Spleen (tissue), 11 donors: ENCODE measurements around the gene HES4. TPM values are rescaled to one million over a fixed set of nuclear protein-coding genes. Genes with fewer than 3 reads are reported as not detected.
A peak's percentile ranks its signal among the peaks of the same experiment; 100 is the strongest.

Experiments
- DNase-seq: peaks from one replicate; pipeline ENCODE4 v3.0.0-alpha.2; 2020
- H3K27ac ChIP-seq, 8 donors: fragments of 200-600 bp; sonication (generic) in 7 of 8; 1 replicate in 4 of 8; 2 replicates in 4 of 8; pipeline versions ENCODE4 v1.5.0 to v1.8.0; 2016 to 2021; ENCODE audit warnings: inconsistent platforms in 4 of 8, mild to moderate bottlenecking in 4 of 8, moderate library complexity in 1 of 8
- H3K27me3 ChIP-seq, 7 donors: fragments of 200-600 bp; sonication (generic) in 6 of 7; replicated peaks in 1 of 7; 1 replicate in 4 of 7; 2 replicates in 3 of 7; pipeline versions ENCODE4 v1.5.0 to v1.8.0; 2016 to 2021; ENCODE audit warnings: inconsistent platforms in 3 of 7, mild to moderate bottlenecking in 1 of 7
- H3K36me3 ChIP-seq, 6 donors: fragments of 200-600 bp; sonication (generic) in 5 of 6; 1 replicate in 4 of 6; 2 replicates in 2 of 6; pipeline versions ENCODE4 v1.5.0 to v1.8.0; 2016 to 2021; ENCODE audit warnings: inconsistent platforms in 2 of 6
- H3K4me1 ChIP-seq, 6 donors: fragments of 200-600 bp; sonication (generic) in 5 of 6; 1 replicate in 3 of 6; 2 replicates in 3 of 6; pipeline versions ENCODE4 v1.5.0 to v1.8.0; 2016 to 2021; ENCODE audit warnings: inconsistent platforms in 3 of 6
- H3K4me3 ChIP-seq, 8 donors: fragments of 200-600 bp; sonication (generic) in 7 of 8; 1 replicate in 4 of 8; 2 replicates in 4 of 8; pipeline versions ENCODE4 v1.5.0 to v1.8.0; 2016 to 2021; ENCODE audit warnings: inconsistent platforms in 4 of 8, mild to moderate bottlenecking in 4 of 8, moderate library complexity in 2 of 8
- H3K9me3 ChIP-seq, 8 donors: fragments of 200-600 bp; sonication (generic) in 7 of 8; 1 replicate in 4 of 8; 2 replicates in 4 of 8; pipeline versions ENCODE4 v1.5.0 to v1.8.0; 2016 to 2021; ENCODE audit warnings: inconsistent platforms in 4 of 8
- CTCF ChIP-seq, 11 experiments: fragments of 200-600 bp in 7 of 11; fragments of 450-650 bp in 4 of 11; sonication (generic) in 4 of 11; IDR thresholded peaks in 8 of 11; conservative IDR thresholded peaks in 3 of 11; 1 replicate in 7 of 11; 2 replicates in 4 of 11; pipeline versions ENCODE4 v1.4.0 to v1.8.0; 2016 to 2021; ENCODE audit warnings: antibody characterized with exemption in 11 of 11, inconsistent platforms in 4 of 11, mild to moderate bottlenecking in 1 of 11
- POLR2A ChIP-seq, 3 donors: fragments of 450-650 bp; IDR thresholded peaks; one replicate each; pipeline ENCODE4 v1.5.1; 2017; ENCODE audit warnings: antibody characterized with exemption in 3 of 3, mild to moderate bottlenecking in 1 of 3
- POLR2AphosphoS5 ChIP-seq, 3 donors: sonication (generic); formaldehyde crosslinking; IDR thresholded peaks; one replicate each; pipeline ENCODE4 v1.5.1; 2017; ENCODE audit warnings: antibody characterized with exemption in 3 of 3
- WGBS, 5 donors: extraction: QIAGEN DNeasy Blood & Tissue Kit in 3 of 5; methylation state at CpG; one replicate each; pipeline versions ENCODE4 v1.1.5 to v1.1.7; 2013 to 2018; 5-methylcytosine and 5-hydroxymethylcytosine counted together
- intact Hi-C: fragments of 100-400 bp; cut with DNase I; formaldehyde crosslinking; loops from one replicate; pipeline ENCODE4 v1.15.0; 2023; ENCODE audit warnings: low total_unique reads
- polyA plus RNA-seq, 3 donors: library from polyadenylated mRNA; stranded (reverse); fragments of 200-250 nt; gene quantifications; one replicate each; pipeline ENCODE4 v1.2.1, GENCODE V29; 2013
- total RNA-seq, 7 donors: library from RNA; depleted of rRNA in 3 of 7; stranded (reverse); fragments of >200 nt in 3 of 7; fragmentation: NEBNext Ultra II Directional in 4 of 7; extraction: Animal tissue kit (Norgen Biotek cat#: 25700) in 4 of 7; gene quantifications; one replicate each; pipeline versions ENCODE4 v1.1.0 to v1.2.1, GENCODE V29; 2016 to 2021
- donor health status: healthy with polysubstance abuse.
- donor health status: DM: no; HTN: no; CAD: no; lungs with moderate emphysema.
- donor health status: DM: no; HTN: no; CAD: no.
- donor health status: Bipolar disorder and iron deficiency.
- donor health status: healthy.
- donor health status: DM: no; HTN: no; CAD: no.
- donor health status: DM: yes; HTN: yes; CAD: no.

The HES4 gene
- total and polyA plus RNA-seq, 10 donors: 3.8 to 64.3 (median 20.6) TPM

DNA sequence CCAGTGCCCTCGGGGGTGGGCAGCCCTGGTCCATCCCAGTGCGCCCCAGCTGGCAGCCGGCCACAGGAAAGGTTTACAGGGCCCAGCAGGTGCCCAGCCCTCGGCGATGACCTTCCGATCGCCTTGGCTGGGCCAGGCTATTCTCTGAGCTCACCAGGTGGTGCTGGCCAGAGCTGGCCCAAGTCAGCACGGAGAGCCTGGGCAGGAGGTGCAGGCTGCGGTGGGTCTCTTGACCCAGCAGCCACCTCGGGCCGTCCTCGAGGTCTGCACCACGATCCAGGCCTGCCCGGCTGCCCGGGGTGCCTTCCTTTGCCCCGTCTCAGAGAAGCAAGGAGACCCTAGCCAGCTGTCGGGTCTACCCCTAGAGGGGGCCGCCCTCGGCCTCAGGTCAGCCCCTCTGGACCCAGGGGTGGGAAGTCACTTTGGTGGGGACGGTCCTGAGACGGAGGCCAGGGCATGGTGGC, 18.4 kb downstream of the HES4 start:
- H3K27me3 ChIP-seq: peaks cover 0 to 80% (median 19%) of the 10 kb centered on the region in 7 donors
- peaks cover 0 to 9% (median 4%) of the 10 kb centered on the region in 6 donors for H3K4me1 ChIP-seq
- no peaks in the 10 kb centered on the region for H3K9me3 ChIP-seq
- DNase-seq: peak; percentile 69
- 73 to 83% (median 78%) methylated on average over 11 to 21 of the region's 21 CpGs for WGBS, 5 donors
- intact Hi-C loops: no loop called here
- TF ChIP-seq POLR2AphosphoS5 (IDR thresholded peaks at IDR 0.05): no peak
- TF ChIP-seq CTCF (IDR thresholded peaks at IDR 0.05 in 8 of 11, conservative IDR thresholded peaks at IDR 0.05 in 3 of 11): no peak
- TF ChIP-seq POLR2A (IDR thresholded peaks at IDR 0.05): no peak
- no peaks in the 10 kb centered on the region for H3K36me3 ChIP-seq
- no peak overlapping the region for H3K4me3 ChIP-seq
- no peak overlapping the region for H3K27ac ChIP-seq

DNA sequence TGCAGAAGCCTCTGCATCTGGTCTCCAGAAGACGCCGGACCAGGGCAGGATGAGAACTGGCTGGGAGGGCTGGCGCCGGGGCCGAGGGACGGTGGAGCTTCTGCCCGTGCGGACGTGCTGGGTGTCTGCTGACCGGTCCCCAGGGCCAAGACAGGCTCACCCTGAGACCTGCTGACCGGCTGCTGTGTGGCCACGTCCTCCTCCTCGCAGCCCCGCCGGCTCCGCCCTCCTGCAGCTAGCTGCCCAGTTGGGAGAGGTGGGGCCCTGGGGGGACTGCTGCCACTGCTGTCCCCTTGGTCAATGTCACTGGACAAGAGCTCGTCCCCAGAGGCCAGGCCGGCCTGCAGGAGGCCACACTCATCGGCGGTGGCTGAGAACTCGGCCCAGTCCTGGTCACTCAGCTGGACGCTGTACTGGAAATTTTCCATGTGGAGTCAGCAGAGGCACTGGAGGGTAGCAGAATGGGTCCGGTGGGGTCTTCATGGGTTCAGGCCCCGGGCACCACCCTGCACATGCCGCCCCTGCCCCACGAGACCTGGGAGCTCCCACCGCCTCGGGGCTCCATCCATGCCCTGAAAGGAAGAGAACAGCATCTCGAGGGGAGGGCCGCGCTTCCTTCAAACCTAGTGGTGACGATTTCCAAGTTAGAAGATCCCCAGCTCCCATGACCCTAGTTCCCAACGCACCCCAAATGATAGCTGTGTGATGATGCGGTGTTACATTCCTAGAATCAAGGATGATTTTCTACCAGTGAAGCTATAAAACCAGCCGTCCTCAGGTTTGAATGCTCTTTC, 19.1 kb downstream of the HES4 start:
- Histone ChIP-seq H3K9me3 (no peaks in the 10 kb centered on the region), H3K4me1 (peaks cover 6 to 16% (median 10%) of the 10 kb centered on the region in 6 donors), H3K27me3 (peaks cover 0 to 81% (median 23%) of the 10 kb centered on the region in 7 donors), H3K36me3 (no peaks in the 10 kb centered on the region), H3K4me3 (no peak overlapping the region), H3K27ac (no peak overlapping the region)
- TF ChIP-seq CTCF (IDR thresholded peaks at IDR 0.05 in 8 of 11, conservative IDR thresholded peaks at IDR 0.05 in 3 of 11): no peak
- no peak for TF ChIP-seq POLR2A (IDR thresholded peaks at IDR 0.05)
- TF ChIP-seq POLR2AphosphoS5 (IDR thresholded peaks at IDR 0.05): no peak
- intact Hi-C loops: no loop called here
- WGBS, 5 donors: 74 to 80% (median 78%) methylated on average over 18 to 35 of the region's 35 CpGs
- DNase-seq: no peak

DNA sequence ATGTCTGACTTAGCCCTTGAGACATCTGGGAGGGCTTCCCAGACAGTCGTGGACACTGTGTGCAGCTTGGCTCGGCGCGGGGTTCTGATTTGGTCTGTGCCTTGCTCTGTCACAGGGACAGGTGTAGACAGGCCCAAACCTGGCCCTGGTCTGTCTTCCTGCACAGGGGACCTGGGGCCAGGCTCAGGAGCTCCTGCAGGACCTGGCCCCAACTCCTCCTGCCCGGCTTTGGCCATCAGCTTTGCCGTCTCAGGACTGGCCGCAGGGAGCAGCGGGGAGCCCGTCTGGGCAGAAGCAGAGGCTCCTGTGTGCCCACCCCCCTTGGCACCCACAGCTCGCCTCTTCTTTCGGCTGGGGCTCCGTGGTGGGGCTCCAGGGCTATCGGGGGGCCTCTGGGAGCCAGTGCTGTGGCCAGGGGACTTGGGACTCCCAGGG, 19.7 kb downstream of the HES4 start:
- peaks cover 0 to 81% (median 28%) of the 10 kb centered on the region in 7 donors for H3K27me3 ChIP-seq
- H3K4me3 ChIP-seq: no peak overlapping the region
- no peaks in the 10 kb centered on the region for H3K36me3 ChIP-seq
- intact Hi-C loops: no loop called here
- peaks cover 8 to 22% (median 11%) of the 10 kb centered on the region in 6 donors for H3K4me1 ChIP-seq
- TF ChIP-seq POLR2AphosphoS5 (IDR thresholded peaks at IDR 0.05): no peak
- no peak for TF ChIP-seq POLR2A (IDR thresholded peaks at IDR 0.05)
- TF ChIP-seq CTCF (IDR thresholded peaks at IDR 0.05 in 8 of 11, conservative IDR thresholded peaks at IDR 0.05 in 3 of 11): no peak
- 72 to 90% (median 81%) methylated on average over 1 to 13 of the region's 13 CpGs for WGBS, 5 donors
- no peaks in the 10 kb centered on the region for H3K9me3 ChIP-seq
- H3K27ac ChIP-seq: no peak overlapping the region
- peak; percentile 66 for DNase-seq

- WGBS, 5 donors: 92 to 97% (median 93%) methylated on average over 9 of the region's 9 CpGs
These were observed 20.2 kb downstream of the HES4 start for GRCh38 chr1:979744-980072.

More at GRCh38 chr1:979744-980072, 20.2 kb downstream of the HES4 start:
- Histone ChIP-seq H3K27me3 (peaks cover 0 to 81% (median 32%) of the 10 kb centered on the region in 7 donors), H3K36me3 (no peaks in the 10 kb centered on the region), H3K27ac (no peak overlapping the region), H3K4me1 (peaks cover 8 to 23% (median 11%) of the 10 kb centered on the region in 6 donors), H3K4me3 (no peak overlapping the region), H3K9me3 (no peaks in the 10 kb centered on the region)
- no peak for TF ChIP-seq CTCF (IDR thresholded peaks at IDR 0.05 in 8 of 11, conservative IDR thresholded peaks at IDR 0.05 in 3 of 11)
- no peak for TF ChIP-seq POLR2A (IDR thresholded peaks at IDR 0.05)
- TF ChIP-seq POLR2AphosphoS5 (IDR thresholded peaks at IDR 0.05): no peak
- intact Hi-C loops: no loop called here
- no peak for DNase-seq
